Measurements from ENCODE around the gene PPM1A. TPM values are rescaled to one million over a fixed set of nuclear protein-coding genes. Genes with fewer than 3 reads are reported as not detected.

PPM1A gene
- total and polyA plus RNA-seq, 2 of the 13 experiments (the other 11 are each of a cell fraction or from before 2014, with no cell fraction given) = 23.3 to 29.8 TPM

- TF ChIP-seq, protein P1, sequence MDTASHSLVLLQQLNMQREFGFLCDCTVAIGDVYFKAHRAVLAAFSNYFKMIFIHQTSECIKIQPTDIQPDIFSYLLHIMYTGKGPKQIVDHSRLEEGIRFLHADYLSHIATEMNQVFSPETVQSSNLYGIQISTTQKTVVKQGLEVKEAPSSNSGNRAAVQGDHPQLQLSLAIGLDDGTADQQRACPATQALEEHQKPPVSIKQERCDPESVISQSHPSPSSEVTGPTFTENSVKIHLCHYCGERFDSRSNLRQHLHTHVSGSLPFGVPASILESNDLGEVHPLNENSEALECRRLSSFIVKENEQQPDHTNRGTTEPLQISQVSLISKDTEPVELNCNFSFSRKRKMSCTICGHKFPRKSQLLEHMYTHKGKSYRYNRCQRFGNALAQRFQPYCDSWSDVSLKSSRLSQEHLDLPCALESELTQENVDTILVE (CRISPR knock-in tag; IDR thresholded peaks at IDR 0.05) = 0 out of 2 replicates have a peak, but pooled peaks have one; percentile 76
- TF ChIP-seq ZMAT5 (CRISPR knock-in tag; IDR thresholded peaks at IDR 0.05; ENCODE audit: borderline replicate concordance, low read depth) = no peak
- TF ChIP-seq CBX2 (IDR thresholded peaks at IDR 0.05; ENCODE audit: low read depth, low read length) = no peak
- TF ChIP-seq CBX2 (CRISPR knock-in tag; IDR thresholded peaks at IDR 0.05; ENCODE audit: low read depth) = no peak
- 0 out of 2 replicates have a peak, but pooled peaks have one; percentile 9 for TF ChIP-seq REPIN1 (CRISPR knock-in tag; IDR thresholded peaks at IDR 0.05; ENCODE audit: borderline replicate concordance, low read depth)
- TF ChIP-seq RORA (CRISPR knock-in tag; IDR thresholded peaks at IDR 0.05) = no peak
- 0 out of 2 replicates have a peak, but pooled peaks have one; percentile 16 for TF ChIP-seq ZNF513 (CRISPR knock-in tag; conservative IDR thresholded peaks at IDR 0.05)
- TF ChIP-seq ZNF580 (CRISPR knock-in tag; IDR thresholded peaks at IDR 0.05; ENCODE audit: borderline replicate concordance, low read depth) = peak; percentile 26; the same call in 1 of the 2 replicates
- TF ChIP-seq MIER3 (CRISPR knock-in tag; IDR thresholded peaks at IDR 0.05; ENCODE audit: borderline replicate concordance) = peak; percentile 60; the same call in 1 of the 2 replicates
- peak; percentile 98 for TF ChIP-seq RBM39 (IDR thresholded peaks at IDR 0.05; ENCODE audit: low read depth, low read length, poor library complexity, severe bottlenecking)
- TF ChIP-seq IKZF4 (CRISPR knock-in tag; IDR thresholded peaks at IDR 0.05; ENCODE audit: borderline replicate concordance, low read depth, not compliant biosample characterization) = no peak
- peak; percentile 15; the same call in 1 of the 2 replicates for TF ChIP-seq NFYB (CRISPR knock-in tag; IDR thresholded peaks at IDR 0.05)
- no peak for TF ChIP-seq ZNF468 (CRISPR knock-in tag; IDR thresholded peaks at IDR 0.05)
- TF ChIP-seq ZNF781 (CRISPR knock-in tag; IDR thresholded peaks at IDR 0.05; ENCODE audit: borderline replicate concordance, not compliant biosample characterization) = no peak
- no peak for TF ChIP-seq TCF12 (IDR thresholded peaks at IDR 0.05)
- TF ChIP-seq TCF12 (CRISPR knock-in tag; IDR thresholded peaks at IDR 0.05) = no peak
- TF ChIP-seq HNRNPH1 (optimal IDR thresholded peaks at IDR 0.05; ENCODE audit: low read depth, low read length) = no peak
- no peak for TF ChIP-seq RXRB (CRISPR knock-in tag; IDR thresholded peaks at IDR 0.05; ENCODE audit: borderline replicate concordance)
- no peak for TF ChIP-seq SP1 (IDR thresholded peaks at IDR 0.05)
- TF ChIP-seq SP1 (CRISPR knock-in tag; IDR thresholded peaks at IDR 0.05) = 0 out of 2 replicates have a peak, but pooled peaks have one; percentile 41
- TF ChIP-seq ZNF282 (IDR thresholded peaks at IDR 0.05; ENCODE audit: partially characterized antibody) = no peak
- 0 out of 2 replicates have a peak, but pooled peaks have one; percentile 29 for TF ChIP-seq POGZ (CRISPR knock-in tag; IDR thresholded peaks at IDR 0.05)
- TF ChIP-seq RBAK (CRISPR knock-in tag; IDR thresholded peaks at IDR 0.05) = no peak
- TF ChIP-seq YEATS4 (CRISPR knock-in tag; IDR thresholded peaks at IDR 0.05; ENCODE audit: borderline replicate concordance) = 0 out of 2 replicates have a peak, but pooled peaks have one; percentile 20
Measured at GRCh38 chr14:60248697-60249318, at the start of gene PPM1A (continued).
